K562 (cell line): ENCODE data around the gene GRWD1. TPM values are rescaled to one million over a fixed set of nuclear protein-coding genes. Genes with fewer than 3 reads are reported as not detected.

Source experiments
- ATAC-seq: fragments of 200-7000 bp; cut with Tn5 transposase; 3 replicates; pipeline ENCODE4 v1.9.1; 2020; ENCODE audit warnings: moderate library complexity
- BruUV-seq: library from RNA; stranded (reverse); fragments of 400-500 nt; replicated peaks from 2 replicates; lab custom pipeline; 2021; lab: Mats Ljungman, UMichigan
- CTCF ChIA-PET: fragments of 300-600 bp; formaldehyde crosslinking; extraction: SDS; loops from one replicate; lab custom pipeline; 2021; ENCODE audit warnings: low intra/inter-chr PET ratio; lab: Yijun Ruan, JAX
- POLR2A ChIA-PET: fragments of 300-600, 350-650 bp; sonication (Branson Sonifier 250); formaldehyde crosslinking; extraction: SDS; loops from one replicate; lab custom pipeline; 2021; ENCODE audit warnings: antibody characterized with exemption, inconsistent platforms; lab: Yijun Ruan, JAX
- DNase-seq, 4 experiments: peaks; one replicate each; pipeline versions ENCODE4 v3.0.0 to v3.0.0-alpha.2; 2011 to 2018; ENCODE audit warnings: low spot score in 3 of 4, mixed read lengths in 3 of 4; ENCODE audit errors: extremely low read depth in 1 of 4
- FAIRE-seq: peaks from 2 replicates; lab custom pipeline; 2011; peaks lifted over from hg19 to GRCh38; lab: Jason Lieb, UNC
- H2AFZ ChIP-seq: 2 replicates; pipeline ENCODE4 v1.6.0; 2011; ENCODE audit warnings: low read depth, low read length, control low read depth, inconsistent platforms
- H3K27ac ChIP-seq: fragments of 200-600 bp; 3 replicates; pipeline ENCODE4 v1.8.0; 2011; ENCODE audit warnings: low read depth, mild to moderate bottlenecking, control low read depth, inconsistent platforms, low read length, moderate library complexity, mixed read lengths; ENCODE audit errors: extremely low read depth
- H3K27me3 ChIP-seq, 2 experiments: fragments of 300-600 bp in 1 of 2; 2 replicates in 1 of 2; 3 replicates in 1 of 2; pipeline versions ENCODE4 v1.6.0 to v1.8.0; 2011; ENCODE audit warnings: inconsistent platforms in 2 of 2, low read length in 2 of 2, mild to moderate bottlenecking in 1 of 2, mixed read lengths in 1 of 2, moderate library complexity in 1 of 2; ENCODE audit not compliant: control insufficient read depth in 2 of 2, insufficient read depth in 2 of 2
- H3K36me3 ChIP-seq: fragments of 300-600 bp; 3 replicates; pipeline ENCODE4 v1.8.0; 2011; ENCODE audit warnings: mild to moderate bottlenecking, low read length, inconsistent platforms; ENCODE audit not compliant: control insufficient read depth, insufficient read depth
- H3K4me1 ChIP-seq, 2 experiments: fragments of 200-600 bp in 1 of 2; replicated peaks in 1 of 2; 2 replicates in 1 of 2; 3 replicates in 1 of 2; pipeline versions ENCODE4 v1.5.1 to v1.8.0; 2011; ENCODE audit warnings: inconsistent platforms in 2 of 2, low read length in 2 of 2, mild to moderate bottlenecking in 1 of 2, mixed read lengths in 1 of 2, moderate library complexity in 1 of 2; ENCODE audit not compliant: control insufficient read depth in 2 of 2, insufficient read depth in 2 of 2
- H3K4me2 ChIP-seq: 2 replicates; pipeline ENCODE4 v1.6.1; 2011; ENCODE audit warnings: low read length, control low read depth, inconsistent platforms, mixed read lengths; ENCODE audit not compliant: insufficient read depth
- H3K4me3 ChIP-seq: fragments of 200-600 bp; sonication (generic), shearing (Covaris generic); 2 replicates; pipeline ENCODE4 v1.5.1; 2016; ENCODE audit warnings: control low read depth, inconsistent platforms
- H3K79me2 ChIP-seq: fragments of 200-600 bp; 3 replicates; pipeline ENCODE4 v1.8.0; 2011; ENCODE audit warnings: low read length, inconsistent platforms; ENCODE audit not compliant: control insufficient read depth, insufficient read depth
- H3K9ac ChIP-seq, 2 experiments: 2 replicates each; pipeline versions ENCODE4 v1.6.0 to v1.6.1; 2011; ENCODE audit warnings: low read depth in 2 of 2, low read length in 2 of 2, control low read depth in 1 of 2, inconsistent platforms in 1 of 2, mild to moderate bottlenecking in 1 of 2, mixed read lengths in 1 of 2; ENCODE audit not compliant: insufficient read depth in 1 of 2
- H3K9me1 ChIP-seq: one replicate; pipeline ENCODE4 v1.6.0; 2011; ENCODE audit warnings: inconsistent platforms, mild to moderate bottlenecking, low read length, moderate library complexity; ENCODE audit not compliant: control insufficient read depth, insufficient read depth
- H3K9me3 ChIP-seq: replicated peaks from 2 replicates; pipeline ENCODE4 v1.5.1; 2011; ENCODE audit warnings: low read depth, low read length, inconsistent platforms; ENCODE audit not compliant: control insufficient read depth, insufficient read depth
- H4K20me1 ChIP-seq: replicated peaks from 2 replicates; pipeline ENCODE4 v1.6.1; 2011; ENCODE audit warnings: low read length, inconsistent platforms, mixed read lengths; ENCODE audit not compliant: control insufficient read depth, insufficient read depth
- CAMTA2 ChIP-seq: fragments of 250-450 bp; sonication (Bioruptor Pico); conservative IDR thresholded peaks from 2 replicates; pipeline ENCODE4 v1.5.1; 2022
- POLR2AphosphoS5 ChIP-seq: IDR thresholded peaks from 2 replicates; pipeline ENCODE4 v1.6.1; 2011; ENCODE audit warnings: mild to moderate bottlenecking, low read depth, low read length, moderate library complexity; ENCODE audit not compliant: control insufficient read depth, insufficient read depth
- POLR2G ChIP-seq: fragments of 200-400 bp; formaldehyde crosslinking; IDR thresholded peaks from 2 replicates; pipeline ENCODE4 v1.6.1; 2017; ENCODE audit warnings: low read depth, mild to moderate bottlenecking, antibody characterized with exemption, low read length, moderate library complexity
- RBFOX2 ChIP-seq: fragments of 200-400 bp; formaldehyde crosslinking; IDR thresholded peaks from 2 replicates; pipeline ENCODE4 v1.6.1; 2017; ENCODE audit warnings: low read depth, mild to moderate bottlenecking, low read length, moderate library complexity
- WGBS: fragments of 100-300 bp; shearing (Covaris generic); methylation state at CpG from one replicate; pipeline ENCODE4 v1.1.6; 2016; ENCODE audit warnings: low coverage, mixed read lengths; ENCODE audit not compliant: insufficient coverage; ENCODE audit errors: missing lambda C conversion rate; 5-methylcytosine and 5-hydroxymethylcytosine counted together
- in situ Hi-C: fragments of 300-500 bp; cut with MboI; formaldehyde crosslinking; loops from 4 replicates; pipeline ENCODE4 v1.15.0; 2018; ENCODE audit warnings: inconsistent platforms, mixed read lengths
- intact Hi-C: fragments of 100-400 bp; cut with micrococcal nuclease; formaldehyde crosslinking; loops from 2 replicates; pipeline ENCODE4 v1.14.2; 2022
- polyA plus RNA-seq, 8 experiments: library from polyadenylated mRNA; depleted of rRNA in 4 of 8; stranded (reverse) in 5 of 8; unstranded in 3 of 8; fragments of >200 nt; fragmentation: Nextera tagmentation in 2 of 8; fragmentation: Illumina TruSeq in 1 of 8; extraction: Ambion mirVana in 2 of 8; extraction: Trizol in 1 of 8; gene quantifications; 2 replicates each; pipeline versions ENCODE4 v1.2.1 to v1.2.3, GENCODE V29; 2011 to 2014; ENCODE audit warnings: inconsistent platforms in 1 of 8, missing spikeins in 1 of 8
- total RNA-seq, 7 experiments: library from RNA; depleted of rRNA in 6 of 7; stranded (reverse); fragments of >200 nt in 6 of 7; fragmentation: Illumina TruSeq in 2 of 7; extraction: Trizol in 2 of 7; gene quantifications; 2 replicates each; pipeline versions ENCODE4 v1.2.1 to v1.2.3, GENCODE V29; 2011 to 2021; ENCODE audit warnings: low replicate concordance in 1 of 7
- TF ChIP-seq, protein P1 (sequence below), 2 experiments: fragments of 450-650 bp; IDR thresholded peaks; 2 replicates each; pipeline ENCODE4 v1.6.1; 2016

Gene GRWD1
- total and polyA plus RNA-seq, 9 of the 15 experiments (the other 6 are each of a cell fraction or from before 2014, with no cell fraction given), result 1.5 to 87.2 (median 24.5) TPM

DNA sequence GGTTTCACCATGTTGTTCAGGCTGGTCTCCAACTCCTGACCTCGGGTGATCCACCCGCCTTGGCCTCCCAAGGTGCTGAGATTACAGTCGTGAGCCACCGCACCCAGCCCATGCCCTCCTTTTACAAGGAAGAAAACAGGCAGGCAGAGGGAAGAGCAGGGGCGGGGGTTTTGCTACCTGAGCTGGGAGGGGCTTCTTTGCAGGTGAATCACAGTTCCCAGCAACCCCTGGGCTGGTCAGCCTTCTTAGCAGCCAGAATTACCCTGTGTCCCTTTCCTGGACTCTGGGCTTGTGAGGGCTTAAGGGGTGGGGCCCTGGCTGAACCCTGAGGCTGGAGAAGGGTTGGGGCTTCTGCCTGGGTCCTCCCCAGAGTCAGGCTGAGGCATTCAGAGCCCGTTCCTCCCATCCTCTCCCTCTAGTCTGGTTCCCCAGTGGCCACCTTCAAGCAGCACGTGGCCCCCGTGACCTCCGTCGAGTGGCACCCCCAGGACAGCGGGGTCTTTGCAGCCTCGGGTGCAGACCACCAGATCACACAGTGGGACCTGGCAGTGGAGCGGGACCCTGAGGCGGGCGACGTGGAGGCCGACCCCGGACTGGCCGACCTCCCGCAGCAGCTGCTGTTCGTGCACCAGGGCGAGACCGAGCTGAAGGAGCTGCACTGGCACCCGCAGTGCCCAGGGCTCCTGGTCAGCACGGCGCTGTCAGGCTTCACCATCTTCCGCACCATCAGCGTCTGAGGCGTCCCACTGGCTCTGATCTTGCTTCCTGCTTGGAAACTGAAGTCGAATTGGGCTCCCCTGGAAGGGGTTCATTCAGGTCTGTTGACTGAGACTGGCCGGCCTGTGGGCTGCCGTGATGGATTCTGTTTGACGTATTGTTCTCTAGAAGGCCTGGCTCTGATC is 6.8 kb downstream of the GRWD1 start:
- H3K9me1 ChIP-seq, result no peaks in the 10 kb centered on the region
- no TSS peak for BruUV-seq
- TF ChIP-seq POLR2G (peak; percentile 52; the same call in 1 of the 2 replicates), CAMTA2 (CRISPR knock-in tag) (no peak), POLR2AphosphoS5 (0 out of 2 replicates have a peak, but pooled peaks have one; percentile 13), RBFOX2 (peak; percentile 61)
- TF ChIP-seq, protein P1, sequence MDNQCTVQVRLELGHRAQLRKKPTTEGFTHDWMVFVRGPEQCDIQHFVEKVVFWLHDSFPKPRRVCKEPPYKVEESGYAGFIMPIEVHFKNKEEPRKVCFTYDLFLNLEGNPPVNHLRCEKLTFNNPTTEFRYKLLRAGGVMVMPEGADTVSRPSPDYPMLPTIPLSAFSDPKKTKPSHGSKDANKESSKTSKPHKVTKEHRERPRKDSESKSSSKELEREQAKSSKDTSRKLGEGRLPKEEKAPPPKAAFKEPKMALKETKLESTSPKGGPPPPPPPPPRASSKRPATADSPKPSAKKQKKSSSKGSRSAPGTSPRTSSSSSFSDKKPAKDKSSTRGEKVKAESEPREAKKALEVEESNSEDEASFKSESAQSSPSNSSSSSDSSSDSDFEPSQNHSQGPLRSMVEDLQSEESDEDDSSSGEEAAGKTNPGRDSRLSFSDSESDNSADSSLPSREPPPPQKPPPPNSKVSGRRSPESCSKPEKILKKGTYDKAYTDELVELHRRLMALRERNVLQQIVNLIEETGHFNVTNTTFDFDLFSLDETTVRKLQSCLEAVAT (IDR thresholded peaks at IDR 0.05), result no peak
- H3K4me2 ChIP-seq, result no peak overlapping the region
- in situ Hi-C loops, result no loop called here
- ChIA-PET CTCF (no interaction called here), POLR2A (interaction anchor here (0.5 to 0.6 kb wide), 2 partner anchors 67 to 103 kb away, joined by 3 read pairs; no protein-coding TSS in a partner anchor)
- H3K36me3 ChIP-seq, result peaks cover 98% of the 10 kb centered on the region
- peak overlapping the region in 1 of 2 experiments; percentile 66; a peak in 1 of 4 replicates for H3K9ac ChIP-seq
- H3K4me3 ChIP-seq, result no peak overlapping the region
- H3K4me1 ChIP-seq, result peaks cover 0 to 39% of the 10 kb centered on the region in 2 experiments; a peak in 2 of 5 replicates
- H3K27me3 ChIP-seq, result no peaks in the 10 kb centered on the region
- H4K20me1 ChIP-seq, result peaks cover 9% of the 10 kb centered on the region
- H2AFZ ChIP-seq, result no peak overlapping the region
- 92% methylated on average over 24 of the region's 33 CpGs for WGBS
- FAIRE-seq, result no peak
- no peak overlapping the region for H3K27ac ChIP-seq
- intact Hi-C loops, result no loop called here
- peaks cover 26% of the 10 kb centered on the region for H3K79me2 ChIP-seq
- H3K9me3 ChIP-seq, result no peaks in the 10 kb centered on the region
- no peak for ATAC-seq
- peak in 1 of 4 experiments; percentile 20 for DNase-seq
